SU-DHL-6 (cell line): Measurements from ENCODE around the gene TNKS1BP1.
A peak's percentile ranks its signal among the peaks of the same experiment; 100 is the strongest.

Source experiments
- H2AFZ ChIP-seq: fragments of 200-600 bp; sonication (generic); 2 replicates; pipeline ENCODE4 v1.6.1; 2014; ENCODE audit warnings: low read depth, mild to moderate bottlenecking, moderate library complexity, mixed read lengths, antibody characterized with exemption, low read length; ENCODE audit not compliant: severe bottlenecking
- H3F3A ChIP-seq: fragments of 200-600 bp; shearing (Covaris generic); 2 replicates; pipeline ENCODE4 v1.6.0; 2016; ENCODE audit warnings: antibody characterized with exemption, mild to moderate bottlenecking; ENCODE audit not compliant: insufficient read depth
- H3K27ac ChIP-seq: fragments of 200-600 bp; sonication (generic); 2 replicates; pipeline ENCODE4 v1.5.1; 2016; ENCODE audit warnings: low read depth, mild to moderate bottlenecking, low read length, moderate library complexity, mixed read lengths
- H3K27me3 ChIP-seq: fragments of 200-600 bp; sonication (generic), shearing (Covaris generic); 2 replicates; pipeline ENCODE4 v1.6.0; 2014; ENCODE audit warnings: mild to moderate bottlenecking, low read length
- H3K36me3 ChIP-seq: fragments of 200-600 bp; sonication (generic); 2 replicates; pipeline ENCODE4 v1.6.1; 2014; ENCODE audit warnings: mild to moderate bottlenecking, low read length, mixed read lengths
- H3K4me2 ChIP-seq: fragments of 300-600, 200-600 bp; shearing (Covaris generic), sonication (generic); 2 replicates; pipeline ENCODE4 v1.6.0; 2014; ENCODE audit warnings: low read length, low read depth, mild to moderate bottlenecking; ENCODE audit not compliant: poor library complexity, severe bottlenecking
- H3K4me3 ChIP-seq: fragments of 200-600 bp; sonication (generic); 2 replicates; pipeline ENCODE4 v1.5.1; 2014; ENCODE audit warnings: antibody characterized with exemption, low read length, mild to moderate bottlenecking, mixed read lengths; ENCODE audit not compliant: insufficient read depth, poor library complexity, severe bottlenecking
- H3K79me2 ChIP-seq: fragments of 200-600 bp; sonication (generic); 2 replicates; pipeline ENCODE4 v1.6.1; 2014; ENCODE audit warnings: mild to moderate bottlenecking, low read length, moderate library complexity; ENCODE audit not compliant: insufficient read depth
- H3K9ac ChIP-seq: fragments of 200-600 bp; sonication (generic); 2 replicates; pipeline ENCODE4 v1.7.0; 2014; ENCODE audit warnings: mild to moderate bottlenecking, low read length
- H3K9me2 ChIP-seq: fragments of 200-600 bp; sonication (generic); replicated peaks from 2 replicates; pipeline ENCODE4 v1.6.1; 2014; ENCODE audit warnings: low read length; ENCODE audit not compliant: insufficient read depth
- H3K9me3 ChIP-seq: fragments of 200-600 bp; sonication (generic); 2 replicates; pipeline ENCODE4 v1.6.1; 2014; ENCODE audit warnings: low read length, mixed read lengths; ENCODE audit not compliant: insufficient read depth
- H4K20me1 ChIP-seq: fragments of 200-600 bp; sonication (generic); 2 replicates; pipeline ENCODE4 v1.6.1; 2014; ENCODE audit warnings: low read depth, mild to moderate bottlenecking, antibody characterized with exemption, low read length, moderate library complexity, mixed read lengths
- CTCF ChIP-seq: fragments of 200-600 bp; sonication (generic); IDR thresholded peaks from one replicate; pipeline ENCODE4 v1.5.1; 2017; ENCODE audit warnings: antibody characterized with exemption, mild to moderate bottlenecking, low read length, moderate library complexity; ENCODE audit not compliant: insufficient read depth, poor library complexity, severe bottlenecking
- EZH2phosphoT487 ChIP-seq: fragments of 200-600 bp; sonication (generic), shearing (Covaris generic); conservative IDR thresholded peaks from 2 replicates; pipeline ENCODE4 v1.6.1; 2018; ENCODE audit warnings: mild to moderate bottlenecking, antibody characterized with exemption, low read length, moderate library complexity, mixed read lengths

The TNKS1BP1 gene

GRCh38 chr11:57353036-57353435, 28.3 kb upstream of the TNKS1BP1 start:
- Histone ChIP-seq H2AFZ (no peak overlapping the region), H3K27me3 (no peaks in the 10 kb centered on the region), H3K9ac (no peak overlapping the region), H3K4me3 (no peak overlapping the region), H3K4me2 (no peak overlapping the region), H3F3A (no peaks in the 10 kb centered on the region), H3K36me3 (no peaks in the 10 kb centered on the region), H3K9me3 (no peaks in the 10 kb centered on the region; the same call in 1 of the 2 replicates), H3K27ac (no peak overlapping the region), H3K9me2 (no peaks in the 10 kb centered on the region), H4K20me1 (no peaks in the 10 kb centered on the region), H3K79me2 (no peaks in the 10 kb centered on the region)
- TF ChIP-seq CTCF = no peak
- TF ChIP-seq EZH2phosphoT487 = no peak

- H3K4me3 ChIP-seq = no peak overlapping the region
- H3K36me3 ChIP-seq = no peaks in the 10 kb centered on the region
- H3K9me2 ChIP-seq = no peaks in the 10 kb centered on the region
- no peak overlapping the region for H2AFZ ChIP-seq
- H3F3A ChIP-seq = no peaks in the 10 kb centered on the region
- H3K9ac ChIP-seq = no peak overlapping the region
- H4K20me1 ChIP-seq = no peaks in the 10 kb centered on the region
- H3K27ac ChIP-seq = no peak overlapping the region
- H3K9me3 ChIP-seq = no peaks in the 10 kb centered on the region; the same call in 1 of the 2 replicates
- no peak overlapping the region for H3K4me2 ChIP-seq
- H3K79me2 ChIP-seq = no peaks in the 10 kb centered on the region
- TF ChIP-seq EZH2phosphoT487 = no peak
- peak; percentile 79 for TF ChIP-seq CTCF
- H3K27me3 ChIP-seq = no peaks in the 10 kb centered on the region
Observed at GRCh38 chr11:57349491-57350274, 24.9 kb upstream of the TNKS1BP1 start.

GRCh38 chr11:57348636-57349313, 24.0 kb upstream of the TNKS1BP1 start:
- no peaks in the 10 kb centered on the region for H3F3A ChIP-seq
- H4K20me1 ChIP-seq = no peaks in the 10 kb centered on the region
- H3K36me3 ChIP-seq = no peaks in the 10 kb centered on the region
- no peak overlapping the region for H3K4me2 ChIP-seq
- no peak overlapping the region for H2AFZ ChIP-seq
- no peaks in the 10 kb centered on the region for H3K9me2 ChIP-seq
- H3K4me3 ChIP-seq = no peak overlapping the region
- no peak overlapping the region for H3K27ac ChIP-seq
- H3K27me3 ChIP-seq = no peaks in the 10 kb centered on the region
- no peak overlapping the region for H3K9ac ChIP-seq
- no peaks in the 10 kb centered on the region for H3K79me2 ChIP-seq
- TF ChIP-seq EZH2phosphoT487 = no peak
- no peak for TF ChIP-seq CTCF
- no peaks in the 10 kb centered on the region; the same call in 1 of the 2 replicates for H3K9me3 ChIP-seq
